Fibroblast of skin of right biceps (primary cell): Measurements from ENCODE around the gene TMEM212.
A peak's percentile ranks its signal among the peaks of the same experiment; 100 is the strongest.

Experiments
- DNase-seq: peaks from one replicate; pipeline ENCODE4 v3.0.0-alpha.2; 2013

The TMEM212 gene

GRCh38 chr3:171862392-171862791 is 19.2 kb downstream of the TMEM212 start:
- no peak for DNase-seq

GRCh38 chr3:171862993-171863521 is 19.9 kb downstream of the TMEM212 start:
- peak; percentile 47 for DNase-seq

- no peak for DNase-seq
These were observed 20.8 kb downstream of the TMEM212 start for GRCh38 chr3:171863920-171864319.

GRCh38 chr3:171865191-171865865 is 22.2 kb downstream of the TMEM212 start:
- no peak for DNase-seq

- DNase-seq = no peak
These were observed 24.8 kb downstream of the TMEM212 start for GRCh38 chr3:171867981-171868380.

- DNase-seq = peak; percentile 47
These were observed 28.5 kb downstream of the TMEM212 start for GRCh38 chr3:171871392-171872274.

DNA sequence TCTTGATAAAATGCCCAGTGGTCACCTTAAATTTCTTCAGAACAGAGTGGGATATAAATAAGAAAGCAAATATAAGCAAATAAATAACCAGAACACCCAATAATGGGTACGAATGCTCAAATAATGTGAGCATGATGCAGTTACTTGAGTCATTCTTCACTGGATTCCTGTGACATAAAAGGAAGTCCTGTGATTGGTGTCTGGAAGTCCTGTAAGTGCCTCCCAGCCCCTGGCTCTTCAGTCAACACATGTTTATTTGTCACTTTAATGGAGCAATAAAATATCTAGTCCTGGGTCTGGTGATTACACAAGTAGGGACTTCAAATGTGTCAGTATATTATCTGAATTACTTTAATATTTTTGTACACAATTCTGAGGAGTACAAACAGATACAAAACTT is 30.4 kb downstream of the TMEM212 start:
- peak; percentile 73 for DNase-seq

DNA sequence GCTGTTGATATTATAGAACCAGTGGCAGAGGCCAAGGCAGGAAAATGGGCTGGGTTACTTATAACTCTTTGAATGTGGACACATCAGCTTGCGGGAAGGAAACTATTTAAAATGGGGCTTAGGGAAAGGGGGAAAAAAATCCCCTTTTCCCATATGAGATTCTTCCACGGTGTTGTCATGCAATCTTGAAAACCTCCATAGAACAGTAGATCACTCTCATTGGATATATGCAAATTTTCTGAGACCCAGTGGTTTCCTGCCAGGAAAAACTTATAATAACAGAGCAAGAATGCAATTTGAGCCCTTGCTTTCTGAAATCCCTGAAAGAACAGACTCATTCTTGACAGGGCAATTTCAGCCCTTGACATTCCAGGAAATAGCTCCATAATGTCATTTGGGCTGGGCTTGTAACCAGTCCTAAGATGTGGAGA is 31.1 kb downstream of the TMEM212 start:
- peak; percentile 99 for DNase-seq

GRCh38 chr3:171874879-171875278 is 31.7 kb downstream of the TMEM212 start:
- peak; percentile 57 for DNase-seq

DNA sequence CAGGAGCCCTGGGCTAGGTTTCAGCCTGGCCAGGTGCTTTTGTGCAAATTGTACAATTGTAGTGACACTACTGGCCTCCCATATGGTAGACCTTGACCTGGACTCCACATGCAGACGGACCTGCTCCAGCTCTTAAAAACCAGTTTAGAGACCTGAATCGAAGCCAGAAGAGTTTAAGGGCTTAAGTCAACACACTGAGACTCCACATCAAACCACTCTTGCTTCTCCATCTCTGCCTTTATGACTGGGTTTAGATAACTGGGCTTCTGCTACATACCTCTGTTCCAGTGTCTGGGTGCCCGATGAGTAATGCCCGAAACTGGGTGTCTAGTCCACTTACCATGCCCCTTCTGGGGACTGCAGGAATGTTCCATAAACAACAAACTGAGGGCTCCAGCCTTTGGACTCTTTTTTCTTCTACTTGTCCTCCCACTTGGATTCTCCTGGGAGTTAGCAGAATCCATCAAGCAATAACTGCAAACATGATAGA is 32.8 kb downstream of the TMEM212 start:
- DNase-seq = peak; percentile 71

DNA sequence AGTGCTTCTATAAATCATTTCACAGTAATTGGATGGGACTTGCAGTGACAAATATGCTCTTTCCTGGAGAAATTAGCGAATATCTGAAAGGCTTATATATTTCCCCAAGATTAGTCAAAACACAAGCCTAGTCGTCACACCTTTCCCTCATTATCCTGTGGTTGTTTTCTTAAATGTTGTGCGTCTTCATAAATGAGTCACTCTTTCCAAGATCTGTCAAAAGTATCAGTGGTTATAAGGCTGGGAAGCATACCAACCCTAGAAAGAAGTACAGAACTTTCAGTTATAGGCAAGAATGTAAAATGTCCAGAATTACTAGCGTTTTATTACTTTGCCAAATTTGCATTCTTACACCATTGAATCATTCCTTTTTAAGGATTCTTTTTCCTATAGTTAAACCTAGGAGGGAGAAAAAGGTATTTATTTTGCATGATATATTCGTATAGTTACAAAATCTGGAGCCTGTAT is 33.6 kb downstream of the TMEM212 start:
- peak; percentile 98 for DNase-seq

DNA sequence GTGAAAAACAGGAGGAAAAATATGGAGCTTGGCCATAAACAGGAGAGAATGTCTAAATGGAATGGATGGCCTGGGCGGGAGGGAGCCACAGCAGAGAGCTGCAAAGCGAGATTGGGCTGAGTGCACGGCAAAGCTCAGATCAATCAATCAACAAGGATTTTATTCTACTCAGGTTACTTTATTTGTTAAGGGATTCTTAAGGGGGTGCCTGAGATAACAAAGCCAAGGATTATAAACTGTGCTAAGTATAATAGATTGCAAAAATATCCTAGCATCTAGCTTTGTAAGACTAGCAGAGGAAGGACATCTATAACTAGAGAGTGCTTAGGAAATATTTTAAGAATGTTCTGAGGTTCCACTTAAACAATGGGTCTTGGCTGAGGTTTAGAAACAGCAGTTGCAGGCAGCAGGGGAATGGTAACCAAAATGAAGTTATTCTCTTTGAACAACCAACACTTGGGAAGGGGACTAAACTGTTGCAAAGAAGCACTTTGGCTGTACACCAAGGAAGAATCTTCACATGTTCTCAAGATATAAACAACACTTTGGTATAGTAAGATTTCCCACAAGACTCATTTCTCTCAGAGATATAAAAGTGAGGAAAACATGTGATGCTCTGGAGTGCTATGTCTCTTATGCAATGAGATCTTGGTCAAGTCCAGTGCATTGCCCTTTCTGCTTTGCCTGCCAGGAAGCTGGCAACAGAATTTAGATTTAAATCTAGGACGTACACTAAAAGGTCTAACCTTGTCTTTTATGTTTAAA is 35.5 kb downstream of the TMEM212 start:
- peak; percentile 68 for DNase-seq

GRCh38 chr3:171879472-171879871 is 36.3 kb downstream of the TMEM212 start:
- DNase-seq = no peak

DNA sequence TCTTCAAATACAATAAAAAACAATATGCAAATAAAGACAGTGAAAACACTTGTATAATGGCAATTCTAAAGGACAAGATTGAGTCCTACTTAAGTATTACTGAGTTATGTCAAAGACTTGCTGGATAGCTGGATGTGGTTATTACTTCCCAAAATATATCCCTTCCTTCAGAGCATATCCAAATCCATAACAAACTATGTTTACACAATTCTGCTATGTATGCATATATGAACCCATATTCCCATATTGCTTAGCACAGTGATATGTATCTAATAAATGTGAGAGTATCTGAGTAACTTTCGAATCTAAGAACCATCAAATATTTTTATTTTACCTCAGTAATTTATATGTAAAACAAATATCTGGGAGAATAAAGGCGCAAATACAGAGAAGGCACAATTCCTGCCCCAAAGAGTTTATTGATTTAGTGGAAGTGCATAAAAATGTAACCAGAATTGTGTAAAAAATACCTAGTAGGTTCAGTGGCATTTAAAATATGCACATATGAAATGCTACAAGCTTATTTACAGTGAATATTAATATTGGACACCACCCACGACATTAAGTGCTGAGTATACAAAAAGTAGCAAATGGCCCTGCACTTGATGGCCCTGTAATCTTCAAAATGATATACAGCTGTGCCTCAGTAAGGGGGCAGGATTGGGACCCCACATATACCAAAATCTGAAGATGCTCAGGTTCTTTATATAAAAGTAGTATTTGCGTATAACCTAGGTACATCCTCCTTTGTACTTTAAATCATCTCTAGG is 37.1 kb downstream of the TMEM212 start:
- no peak for DNase-seq

DNA sequence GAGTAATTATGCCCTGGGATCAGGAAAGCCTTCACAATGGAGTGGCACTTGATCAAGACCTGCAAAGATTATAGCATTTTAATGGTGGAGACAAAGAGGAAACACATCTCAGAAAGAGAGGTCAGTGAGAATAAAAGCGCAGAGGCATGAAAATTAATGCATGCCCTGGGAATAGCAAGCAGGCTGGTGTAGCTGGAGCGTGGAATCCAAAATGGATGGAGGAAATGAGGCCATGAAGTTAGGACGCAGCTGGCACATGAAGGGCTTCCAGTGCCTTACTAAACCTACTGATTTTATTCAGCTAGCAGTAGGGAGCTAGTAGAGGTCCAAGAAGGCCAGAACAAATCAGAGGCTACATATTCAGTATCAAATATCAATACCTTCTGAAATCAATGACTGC is 38.1 kb downstream of the TMEM212 start:
- DNase-seq = no peak

GRCh38 chr3:171883257-171883892 is 40.2 kb downstream of the TMEM212 start:
- no peak for DNase-seq

- DNase-seq = no peak
These were observed 40.7 kb downstream of the TMEM212 start for GRCh38 chr3:171883893-171884279.

DNA sequence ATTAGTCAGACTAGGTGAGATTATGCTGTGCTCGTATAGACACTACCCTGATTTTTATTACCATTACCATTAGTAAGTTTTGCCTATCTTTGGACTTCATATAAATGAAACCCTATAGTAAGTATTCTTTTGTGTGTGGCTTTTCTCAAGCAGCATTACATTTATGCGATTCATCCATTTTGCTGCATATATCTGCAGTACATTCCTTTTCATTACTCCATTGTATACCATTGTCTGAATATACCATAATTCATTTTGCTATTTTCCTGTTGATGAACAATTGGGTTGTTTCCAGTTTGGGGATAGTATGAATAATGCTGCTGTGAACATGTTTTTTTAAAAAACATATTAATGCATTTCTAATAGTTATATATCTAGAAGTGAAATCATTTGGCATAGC is 45.3 kb downstream of the TMEM212 start:
- peak; percentile 80 for DNase-seq

DNA sequence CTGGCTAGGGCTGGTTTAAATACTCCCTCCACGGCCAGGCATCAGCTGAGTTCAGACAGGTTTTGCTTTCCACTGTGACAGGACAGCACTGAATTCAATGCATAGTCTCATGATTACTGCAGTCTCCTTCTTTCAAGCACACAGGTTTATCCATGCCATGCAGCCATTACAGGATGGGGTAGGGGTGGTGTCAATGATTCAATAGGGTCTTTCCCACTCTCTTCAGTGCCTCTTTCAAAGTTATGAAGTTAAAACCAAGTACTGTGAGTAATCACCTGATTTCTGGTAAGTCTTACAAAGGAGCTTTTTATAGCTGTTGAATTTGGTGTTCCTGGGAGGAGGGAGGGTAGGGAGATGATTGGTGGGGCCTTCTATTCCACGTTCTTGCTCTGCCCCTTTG is 47.2 kb downstream of the TMEM212 start:
- DNase-seq = no peak

DNA sequence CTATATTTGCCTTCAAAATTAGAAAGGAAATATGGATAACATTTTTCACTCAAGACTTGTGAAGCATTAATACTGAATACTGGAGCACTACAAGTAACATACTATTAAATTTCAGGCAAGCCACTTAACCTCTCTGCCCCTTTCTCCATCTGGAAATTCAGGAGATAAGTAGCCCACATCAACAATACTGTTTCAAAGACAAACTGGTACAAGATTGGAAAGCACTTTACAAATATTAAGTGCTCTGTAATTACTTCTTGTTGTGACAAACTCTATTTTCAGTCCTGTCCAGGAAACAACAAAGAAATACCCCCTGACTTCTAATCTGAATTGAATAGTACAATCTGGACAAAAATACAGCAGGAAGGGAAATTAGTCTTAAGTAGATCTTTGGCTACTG is 49.3 kb downstream of the TMEM212 start:
- DNase-seq = no peak

DNA sequence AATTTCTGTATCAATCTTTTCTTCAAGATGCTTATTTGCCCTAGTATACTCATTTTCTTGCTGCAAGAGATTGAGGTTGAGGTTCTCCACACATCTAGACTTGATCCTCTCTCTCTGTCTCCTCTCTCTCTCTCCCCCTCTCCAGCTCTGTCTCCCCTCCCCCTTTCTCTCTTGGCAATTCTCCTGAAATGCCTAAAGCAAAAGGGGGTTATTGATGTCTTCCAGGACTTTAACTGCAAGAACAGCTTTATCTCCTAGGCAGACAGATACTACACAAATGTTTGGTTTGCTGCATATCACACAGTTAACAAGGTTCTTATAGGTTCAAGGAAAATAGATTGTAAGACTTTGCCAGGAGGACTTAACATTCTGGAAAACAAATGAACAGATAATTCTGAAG is 52.1 kb downstream of the TMEM212 start:
- no peak for DNase-seq

DNA sequence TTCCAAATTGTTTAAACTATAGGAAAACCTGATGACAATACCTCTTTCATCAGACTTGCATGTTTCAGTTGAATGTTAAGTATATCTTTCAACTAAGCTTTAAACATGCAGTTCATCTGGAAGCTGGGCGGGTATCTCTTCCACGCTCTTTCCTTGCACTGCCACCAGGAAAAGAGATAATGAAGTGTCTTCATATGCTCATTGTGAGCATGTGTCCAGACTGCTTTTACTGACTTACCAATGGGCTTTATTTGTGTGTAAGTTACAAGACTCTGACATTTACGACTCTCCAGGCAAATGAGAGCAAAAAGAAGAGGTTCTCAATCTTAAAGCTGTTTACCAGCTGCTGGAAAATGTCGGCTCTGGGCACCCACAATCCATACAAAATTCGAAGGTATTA is 52.8 kb downstream of the TMEM212 start:
- DNase-seq = no peak
